GM19468 (cell line): ENCODE data around the gene CCDC38.

ENCODE experiments used
- ATAC-seq: cut with Tn5 transposase; IDR thresholded peaks from one replicate; pipeline ENCODE4 v1.9.1; 2021; ENCODE audit warnings: mild to moderate bottlenecking, moderate library complexity, moderate number of reproducible peaks; ENCODE audit not compliant: unreplicated experiment; ENCODE audit errors: extremely low read depth

The CCDC38 gene

DNA sequence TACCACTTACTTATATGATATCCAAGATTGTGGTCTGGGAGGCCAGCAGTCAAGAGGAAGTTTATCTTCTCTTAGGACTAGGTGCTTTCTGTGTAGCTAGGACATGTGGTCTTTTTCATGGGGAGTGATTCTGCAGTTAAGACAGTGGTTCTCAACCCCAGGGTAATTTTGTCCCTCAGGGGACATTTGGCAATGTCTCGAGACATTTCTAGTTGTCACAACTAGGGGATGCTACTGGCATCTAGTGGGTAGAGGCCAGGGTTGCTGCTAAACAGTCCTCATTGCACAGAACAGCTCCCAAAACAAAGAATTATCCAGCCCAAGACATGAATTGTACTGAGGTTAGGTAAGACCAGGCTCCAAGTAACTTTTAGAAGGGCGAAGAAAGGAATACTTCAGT is 20.7 kb upstream of the CCDC38 start:
- no peak for ATAC-seq

DNA sequence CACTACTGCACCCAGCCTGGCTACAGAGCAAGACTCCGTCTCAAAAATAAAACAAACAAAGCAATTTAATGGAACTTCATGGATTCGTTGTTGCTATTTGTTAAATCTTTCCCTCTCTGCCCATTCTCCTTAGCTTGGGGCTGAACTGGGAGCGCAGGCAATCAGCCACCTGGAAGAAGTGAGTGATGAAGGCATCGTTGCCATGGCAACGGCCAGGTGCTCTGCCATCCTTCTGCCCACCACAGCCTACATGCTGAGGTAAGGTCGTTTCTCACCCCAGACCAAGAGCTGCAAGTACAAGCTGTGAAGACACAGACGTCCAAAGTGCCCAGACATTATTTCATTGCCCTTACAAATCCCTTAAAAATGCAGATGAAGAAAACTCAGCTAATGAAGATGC is 19.8 kb upstream of the CCDC38 start:
- no peak for ATAC-seq

DNA sequence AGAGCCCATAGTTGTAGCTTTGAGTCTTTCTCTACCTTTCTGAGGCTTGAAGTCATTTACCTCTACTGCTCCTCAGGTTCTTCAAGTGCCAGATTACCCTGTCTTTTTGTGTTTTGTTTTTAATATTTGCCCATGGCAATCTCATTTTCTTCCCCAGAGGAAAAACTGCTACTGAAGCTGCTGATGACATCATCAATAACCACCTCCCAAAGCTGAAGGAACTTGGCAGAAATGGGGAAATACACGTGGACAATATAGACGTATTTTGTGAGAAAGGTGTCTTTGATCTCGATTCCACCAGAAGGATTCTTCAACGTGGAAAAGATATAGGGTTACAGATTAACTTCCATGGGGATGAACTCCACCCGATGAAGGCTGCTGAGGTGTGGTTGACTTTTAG is 17.8 kb upstream of the CCDC38 start:
- ATAC-seq = no peak

DNA sequence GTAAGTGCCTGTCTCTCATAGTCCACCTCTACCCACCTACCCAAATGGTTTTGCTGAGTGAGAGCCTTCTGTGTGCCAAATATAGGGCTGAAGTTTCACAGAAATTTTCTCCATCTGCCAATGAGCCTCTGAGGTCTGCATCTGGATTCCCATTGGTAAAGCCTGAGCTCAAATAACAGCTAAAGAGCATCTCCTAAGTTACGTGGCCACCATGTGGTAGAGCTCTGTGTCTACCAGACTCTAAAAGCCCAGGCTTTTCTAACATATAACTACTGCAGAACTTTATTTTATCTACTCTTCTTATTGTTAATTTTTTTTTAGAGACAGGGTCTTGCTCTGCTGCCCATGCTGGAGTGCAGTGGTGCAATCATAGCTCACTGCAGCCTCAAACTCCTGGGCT is 16.7 kb upstream of the CCDC38 start:
- ATAC-seq = no peak

DNA sequence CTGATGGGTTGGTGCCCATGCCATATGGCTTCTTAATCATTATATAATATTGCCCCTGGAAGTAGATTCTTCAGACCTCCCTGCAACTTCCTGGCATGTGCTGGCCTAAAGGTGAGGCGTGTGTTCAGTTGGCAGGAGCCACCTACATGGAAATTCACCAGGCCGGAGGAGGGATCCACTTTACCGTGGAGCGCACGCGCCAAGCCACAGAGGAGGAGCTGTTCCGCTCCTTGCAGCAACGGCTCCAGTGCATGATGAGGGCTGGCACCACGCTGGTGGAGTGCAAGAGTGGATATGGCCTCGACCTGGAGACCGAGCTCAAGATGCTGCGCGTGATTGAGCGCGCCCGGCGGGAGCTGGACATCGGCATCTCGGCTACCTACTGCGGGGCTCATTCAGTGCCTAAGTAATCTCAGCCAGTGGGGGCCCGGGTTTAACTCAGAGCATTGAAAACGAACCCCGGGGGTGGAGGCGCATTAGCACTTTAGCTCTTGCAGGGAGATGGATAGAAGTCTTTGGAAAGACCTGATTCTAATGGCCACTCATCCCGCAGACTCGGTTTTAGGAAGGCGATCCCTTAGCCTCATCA is 14.2 kb upstream of the CCDC38 start:
- ATAC-seq = no peak

DNA sequence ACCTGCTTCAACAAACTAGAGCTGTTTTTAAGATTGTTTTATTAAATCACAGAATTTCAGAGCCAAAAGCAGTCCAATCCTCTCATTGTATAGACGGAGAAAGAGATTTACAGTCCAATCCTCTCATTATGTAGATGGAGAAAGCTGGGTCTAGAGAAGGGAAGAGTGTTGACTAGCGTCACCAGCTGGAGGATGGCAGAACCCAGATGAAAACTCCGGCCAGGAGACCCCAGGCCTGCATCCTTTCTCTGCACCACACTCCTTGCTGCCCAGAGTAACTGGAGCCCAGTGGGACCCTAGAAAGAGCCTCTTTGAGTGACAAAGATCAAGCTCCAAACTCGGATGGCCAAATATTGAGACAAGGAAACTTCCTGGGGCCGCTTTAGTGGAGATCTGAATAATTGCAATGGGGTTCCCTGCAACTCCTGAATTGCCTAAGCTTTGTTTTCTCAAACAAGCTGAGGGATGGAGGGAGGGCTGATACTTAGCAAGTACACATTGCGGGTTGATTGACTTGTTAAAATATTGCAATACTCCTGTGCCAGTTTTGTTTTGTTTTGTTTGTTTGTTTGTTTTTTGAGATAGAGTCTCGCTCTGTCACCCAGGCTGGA is 13.2 kb upstream of the CCDC38 start:
- ATAC-seq = no peak

DNA sequence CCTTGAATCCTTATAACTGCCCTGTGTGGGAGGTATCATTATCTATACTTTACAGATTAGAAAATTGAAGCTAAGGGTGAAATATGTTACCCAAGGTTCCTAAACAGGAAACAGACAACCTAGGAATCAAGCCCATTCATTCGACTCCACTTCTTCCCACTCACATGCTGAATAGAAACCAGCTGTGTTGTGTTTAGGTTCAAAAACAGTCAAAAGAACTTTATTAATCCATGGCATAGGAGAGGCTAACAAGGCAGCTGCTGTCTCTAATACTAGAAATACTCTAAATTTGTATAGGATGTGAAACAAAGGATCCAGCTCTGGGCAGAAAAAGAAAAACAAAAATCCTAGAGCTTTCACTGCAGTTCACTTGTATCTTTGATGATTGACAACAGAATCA is 10.6 kb upstream of the CCDC38 start:
- ATAC-seq = no peak

DNA sequence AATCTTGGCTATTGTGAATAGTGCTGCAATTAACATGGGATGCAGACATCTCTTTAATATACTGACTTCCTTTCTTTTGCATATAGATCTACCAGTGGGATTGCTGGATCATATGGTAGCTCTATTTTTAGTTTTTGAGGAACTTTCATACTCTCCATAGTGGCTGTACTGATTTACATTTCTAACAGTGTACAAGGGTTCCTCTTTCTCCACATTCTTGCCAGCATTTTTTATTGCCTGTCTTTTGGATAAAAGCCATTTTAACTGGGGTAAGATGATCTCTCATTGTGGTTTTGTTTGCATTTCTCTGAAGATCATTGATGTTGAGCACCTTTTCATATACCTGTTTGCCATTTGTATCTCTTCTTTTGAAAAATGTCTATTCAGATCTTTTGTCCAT is 9.1 kb upstream of the CCDC38 start:
- ATAC-seq = no peak

DNA sequence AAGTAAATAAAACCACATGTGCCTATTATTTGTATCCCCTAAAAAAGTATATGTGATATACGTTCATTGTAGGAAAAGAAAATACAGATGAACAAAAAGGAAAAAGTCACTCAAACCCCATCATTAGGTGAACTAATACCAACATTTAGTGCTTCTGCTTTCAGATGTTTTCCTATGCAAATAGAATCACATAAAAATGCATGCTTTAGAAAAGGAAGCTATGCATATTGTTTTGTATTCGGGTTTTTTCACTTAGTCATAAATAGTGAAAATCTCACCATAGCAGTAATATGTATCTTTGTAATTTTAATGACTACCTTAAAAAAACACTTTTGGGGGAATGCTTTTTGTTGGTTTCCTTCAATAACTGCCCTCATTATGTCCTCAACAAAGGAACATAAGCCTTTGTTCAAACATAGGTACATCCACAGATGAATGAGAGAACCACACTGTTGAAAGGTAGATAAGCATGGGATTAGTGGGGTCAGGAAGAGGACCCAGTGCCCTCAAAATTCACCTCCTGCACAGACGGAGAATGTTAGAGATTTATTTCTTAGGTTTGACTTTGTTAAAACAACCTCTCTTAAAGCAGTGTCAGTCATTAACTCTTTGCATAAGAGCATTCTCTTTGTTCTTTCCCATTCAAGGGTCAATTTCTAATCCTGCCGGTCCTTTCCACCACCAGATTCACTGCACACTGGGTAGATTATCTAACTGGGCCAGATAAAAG is 7.2 kb upstream of the CCDC38 start:
- no peak for ATAC-seq

DNA sequence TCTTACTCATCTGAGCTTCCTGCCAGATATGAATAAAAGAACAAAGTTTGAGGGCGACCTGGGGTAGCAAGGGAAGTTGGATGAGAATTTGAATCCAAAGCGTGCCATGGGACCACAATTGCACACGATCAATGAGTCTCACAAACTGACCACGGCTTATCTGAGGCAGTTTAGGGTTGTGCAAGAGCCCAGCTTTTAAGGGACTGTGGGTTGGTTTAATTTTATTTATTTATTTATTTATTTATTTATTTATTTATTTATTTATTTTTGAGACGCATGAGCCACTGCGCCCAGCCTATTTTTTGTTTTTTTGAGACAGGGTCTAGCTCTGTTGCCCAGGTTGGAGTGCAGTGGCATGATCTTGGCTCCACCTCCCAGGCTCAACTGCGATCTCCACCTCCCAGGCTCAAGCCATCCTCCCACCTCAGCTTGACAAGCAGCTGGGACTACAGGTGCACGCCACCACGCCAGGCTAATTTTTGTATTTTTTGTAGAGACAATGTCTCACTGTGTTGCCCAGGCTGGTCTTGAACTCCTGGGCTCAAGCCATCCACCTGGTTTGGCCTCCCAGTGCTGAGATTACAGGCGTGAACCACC is 1.8 kb upstream of the CCDC38 start:
- no peak for ATAC-seq

DNA sequence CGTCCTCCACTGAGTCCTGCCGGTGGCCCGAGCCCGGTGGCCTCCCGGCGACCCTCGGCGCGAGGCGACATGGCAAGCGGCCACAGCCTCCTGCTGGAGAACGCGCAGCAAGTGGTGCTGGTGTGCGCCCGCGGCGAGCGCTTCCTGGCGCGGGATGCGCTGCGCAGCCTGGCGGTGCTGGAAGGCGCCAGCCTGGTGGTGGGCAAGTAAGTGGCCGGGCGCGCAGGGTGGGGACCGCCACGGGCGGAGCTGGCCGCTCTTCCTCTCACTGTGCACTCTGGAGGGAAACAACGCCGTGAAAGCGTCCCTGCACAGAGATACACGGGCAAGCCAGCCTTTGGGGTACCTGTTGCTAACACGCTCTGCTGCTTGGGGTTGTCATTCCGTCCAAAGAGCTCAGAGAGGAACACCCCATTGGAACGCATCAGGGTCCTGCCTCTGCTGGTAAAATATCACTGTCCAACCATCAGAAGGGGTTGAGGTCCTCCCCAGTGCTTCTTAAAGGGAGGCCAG is 972 bp upstream of the CCDC38 start, which contains the start of gene AMDHD1:
Gene AMDHD1, plus strand, starts transcription at position 2 of the 513 bp plus-strand sequence. Its CDS starts 68 bp downstream, at position 70.
- peak; percentile 36 for ATAC-seq

DNA sequence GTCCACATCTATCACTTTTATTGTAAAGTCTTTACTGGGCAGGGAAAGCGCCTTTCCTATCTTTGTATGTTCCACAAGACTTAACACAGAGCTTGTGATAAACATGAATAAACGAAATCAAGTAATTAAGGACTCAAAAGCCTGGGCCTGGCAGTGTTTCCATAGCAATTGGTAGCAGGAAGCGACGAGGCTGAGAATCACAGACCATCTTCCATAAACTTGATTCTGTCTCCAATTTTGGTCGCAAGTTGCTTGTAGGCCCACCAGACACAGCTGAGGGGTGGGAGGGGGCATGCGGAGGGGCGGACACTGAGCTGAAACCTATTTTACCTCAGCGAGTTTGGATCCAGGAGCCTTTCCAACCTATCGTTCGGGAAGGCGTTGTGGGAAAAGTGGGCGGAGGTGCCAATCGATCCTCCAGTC is 302 bp downstream of the CCDC38 start:
- no peak for ATAC-seq

DNA sequence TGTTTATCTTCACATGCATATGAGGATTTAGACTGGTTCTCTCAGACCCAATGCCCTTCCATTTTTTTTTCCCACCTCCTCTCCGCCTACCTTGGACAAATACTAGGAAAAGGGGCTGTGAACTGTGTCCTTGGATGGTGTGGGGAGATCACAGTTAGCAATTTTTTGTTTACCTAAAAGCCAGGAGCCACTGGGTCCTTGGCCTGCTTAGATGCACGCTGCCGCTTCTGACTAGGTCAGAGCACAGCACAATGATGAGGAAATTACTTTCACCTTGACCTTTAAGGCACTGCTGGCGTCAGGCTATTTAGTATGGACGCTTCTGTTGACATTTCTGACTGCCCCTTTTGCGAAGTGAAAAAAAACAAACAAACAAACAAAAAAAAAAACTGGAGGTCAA is 1.9 kb downstream of the CCDC38 start:
- ATAC-seq = no peak

DNA sequence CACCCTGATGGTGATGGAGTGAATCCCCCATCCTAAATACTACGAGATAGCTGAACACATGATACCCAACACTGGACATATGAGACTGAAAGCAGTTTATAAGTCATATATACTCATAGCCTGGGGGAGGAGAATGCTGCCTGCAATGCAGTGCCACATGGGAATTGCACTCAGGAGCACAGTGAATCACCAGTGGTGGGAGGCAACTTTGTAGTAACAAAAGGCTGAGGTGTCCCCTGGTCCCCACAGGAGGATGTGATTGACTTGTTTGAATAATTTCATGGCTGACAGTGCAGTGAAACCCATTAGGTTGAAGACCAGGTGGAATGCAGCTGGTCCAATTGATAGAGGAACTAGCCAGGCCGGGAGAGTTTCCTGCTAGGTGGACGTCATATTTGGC is 20.2 kb downstream of the CCDC38 start:
- ATAC-seq = no peak

DNA sequence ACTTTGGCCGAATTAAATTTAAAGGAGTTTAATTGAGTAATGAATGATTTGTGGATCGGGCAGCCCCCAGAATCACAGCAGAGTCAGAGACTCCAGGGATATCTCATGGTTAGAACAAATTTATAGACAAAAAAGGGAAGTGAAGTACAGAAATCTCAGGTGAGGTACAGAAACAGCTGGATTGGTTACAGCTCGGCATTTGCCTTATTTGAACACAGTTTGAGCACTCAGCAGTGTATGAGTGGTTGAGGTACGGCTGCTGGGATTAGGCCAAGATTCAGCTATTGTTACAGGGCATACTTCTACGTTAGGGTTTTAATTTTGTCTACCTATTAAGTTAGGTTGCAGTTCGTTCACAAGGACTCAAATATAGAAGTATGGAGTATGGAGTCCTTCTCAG is 23.3 kb downstream of the CCDC38 start:
- no peak for ATAC-seq

DNA sequence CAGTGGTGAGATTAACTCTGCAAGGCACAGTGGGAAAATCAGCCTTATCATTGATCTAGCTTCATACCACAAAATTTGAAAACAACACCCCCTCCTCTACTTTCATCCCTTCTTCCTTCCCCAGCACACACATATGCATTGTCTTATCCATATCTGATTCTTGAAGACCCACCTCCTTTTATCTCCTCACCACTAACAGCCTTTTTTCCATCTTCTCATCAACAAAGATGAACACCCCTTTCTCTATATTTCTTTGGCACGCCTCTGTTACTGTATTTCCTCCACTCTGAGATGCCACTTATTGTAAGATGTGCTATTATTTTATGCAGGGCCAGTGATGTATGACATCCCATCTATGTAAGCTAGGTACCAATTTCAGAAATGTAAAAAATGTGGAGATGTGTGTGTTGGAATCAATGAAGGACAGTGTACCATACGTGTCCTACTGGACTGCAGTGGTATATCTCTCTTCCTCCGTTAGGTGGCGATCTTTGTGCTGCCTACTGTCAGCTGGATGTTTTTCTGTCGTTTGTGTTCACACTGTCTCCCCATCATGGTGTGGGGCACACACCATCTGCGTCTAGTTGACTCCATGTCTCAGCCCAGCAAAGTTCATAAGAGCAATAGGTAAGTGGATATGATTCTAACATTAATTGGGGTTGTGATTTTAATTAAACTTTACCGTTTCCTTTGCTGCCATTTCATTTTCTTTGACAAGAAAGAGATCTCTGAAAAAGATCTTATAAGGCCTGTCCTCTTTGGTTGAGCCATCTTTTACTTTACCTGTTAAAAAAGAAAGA is 24.0 kb downstream of the CCDC38 start:
- peak; percentile 63 for ATAC-seq

DNA sequence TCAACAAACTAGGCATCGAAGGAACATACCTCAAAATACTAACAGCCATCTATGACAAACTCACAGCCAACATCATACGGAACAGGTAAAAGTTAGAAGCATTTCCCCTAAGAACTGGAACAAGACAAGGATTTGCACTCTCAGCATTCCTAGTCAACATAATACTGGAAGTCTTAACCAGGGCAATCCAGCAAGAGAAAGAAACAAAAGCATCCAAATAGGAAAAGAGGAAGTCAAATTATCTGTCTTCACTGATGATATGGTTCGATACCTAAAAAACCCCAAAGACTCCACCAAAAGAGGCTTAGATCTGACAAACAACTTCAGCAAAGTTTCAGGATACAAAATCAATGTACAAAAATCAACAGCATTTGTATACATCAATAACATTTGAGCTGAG is 32.5 kb downstream of the CCDC38 start:
- ATAC-seq = no peak

DNA sequence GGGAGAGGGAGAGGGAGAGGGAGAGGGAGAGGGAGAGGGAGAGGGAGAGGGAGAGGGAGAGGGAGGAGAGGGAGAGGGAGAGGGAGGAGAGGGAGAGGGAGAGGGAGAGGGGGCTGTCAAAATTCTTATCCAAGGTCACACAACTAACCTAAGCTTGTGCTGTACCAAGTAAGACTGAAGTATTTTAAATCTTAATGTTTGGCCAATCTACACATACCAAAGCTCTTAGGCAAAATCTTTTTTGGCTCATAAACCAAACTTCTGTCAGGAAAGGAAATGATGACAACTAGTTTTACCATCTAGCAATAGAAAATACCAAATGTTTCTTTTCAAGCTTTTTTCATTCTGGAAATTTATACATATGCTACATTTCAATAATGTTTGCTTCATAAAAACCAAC is 33.8 kb downstream of the CCDC38 start:
- ATAC-seq = no peak

DNA sequence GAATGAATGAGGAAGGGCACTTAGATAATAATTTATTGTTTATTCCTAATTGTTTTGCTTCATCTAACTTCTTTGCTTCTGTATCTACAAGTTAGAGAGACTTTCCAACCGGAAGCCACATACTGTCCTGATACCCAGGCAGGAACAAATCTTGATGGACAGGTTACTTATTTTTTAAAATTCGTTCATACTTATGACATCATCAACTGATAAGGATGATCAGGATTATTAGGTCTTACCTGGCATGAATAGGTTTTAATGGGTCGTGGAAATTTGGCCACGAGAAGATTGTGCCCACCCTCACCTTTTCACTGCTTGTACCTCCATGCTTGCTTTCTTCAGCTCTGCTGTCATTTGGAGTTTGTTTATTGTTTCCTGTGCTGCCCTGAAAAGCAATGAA is 44.3 kb downstream of the CCDC38 start:
- no peak for ATAC-seq

DNA sequence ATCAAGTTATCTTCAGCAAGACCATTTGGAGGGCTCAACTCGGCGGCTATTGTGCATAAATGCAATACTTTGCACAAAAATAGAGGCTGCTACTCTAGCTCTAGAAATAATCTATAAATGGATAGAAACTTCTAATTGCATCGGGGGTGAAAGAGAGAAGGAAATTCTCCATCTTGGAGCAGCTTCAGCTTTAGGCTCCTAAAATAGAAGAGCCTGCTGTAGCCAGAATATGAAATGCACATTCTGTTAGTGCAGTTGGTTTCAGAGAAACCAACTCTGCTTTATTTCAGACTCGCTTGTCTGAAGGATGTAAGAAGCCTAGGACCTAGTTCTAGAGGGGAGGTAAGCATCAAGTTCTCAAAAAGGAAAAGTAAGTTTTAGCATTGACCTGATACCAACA is 45.6 kb downstream of the CCDC38 start:
- ATAC-seq = no peak
